ENCODE measurements around the gene EEF2KMT.

EEF2KMT gene

DNA sequence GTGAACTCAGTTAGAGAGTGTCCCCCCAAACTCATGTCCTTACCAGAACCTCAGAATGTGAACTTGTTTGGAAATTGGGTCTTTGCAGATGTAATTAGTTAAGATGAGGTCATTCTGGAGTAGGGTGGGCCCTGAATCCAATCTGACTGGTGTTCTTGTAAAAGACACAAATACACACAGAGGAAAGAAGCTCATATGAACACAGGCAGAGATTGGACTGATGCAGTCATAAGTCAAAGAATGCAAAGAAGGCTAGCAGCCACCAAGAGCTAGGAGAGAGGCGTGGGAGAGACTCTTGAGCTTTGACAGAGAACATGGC, 61.7 kb downstream of the EEF2KMT start:
- no peak for DNase-seq
